ENCODE data around the gene MCM7.
"Not testable (repeated sequence)": the region's sequence is repeated elsewhere in the genome, so short reads cannot be mapped to it uniquely, and the experiment has no call there.

The MCM7 gene

DNA sequence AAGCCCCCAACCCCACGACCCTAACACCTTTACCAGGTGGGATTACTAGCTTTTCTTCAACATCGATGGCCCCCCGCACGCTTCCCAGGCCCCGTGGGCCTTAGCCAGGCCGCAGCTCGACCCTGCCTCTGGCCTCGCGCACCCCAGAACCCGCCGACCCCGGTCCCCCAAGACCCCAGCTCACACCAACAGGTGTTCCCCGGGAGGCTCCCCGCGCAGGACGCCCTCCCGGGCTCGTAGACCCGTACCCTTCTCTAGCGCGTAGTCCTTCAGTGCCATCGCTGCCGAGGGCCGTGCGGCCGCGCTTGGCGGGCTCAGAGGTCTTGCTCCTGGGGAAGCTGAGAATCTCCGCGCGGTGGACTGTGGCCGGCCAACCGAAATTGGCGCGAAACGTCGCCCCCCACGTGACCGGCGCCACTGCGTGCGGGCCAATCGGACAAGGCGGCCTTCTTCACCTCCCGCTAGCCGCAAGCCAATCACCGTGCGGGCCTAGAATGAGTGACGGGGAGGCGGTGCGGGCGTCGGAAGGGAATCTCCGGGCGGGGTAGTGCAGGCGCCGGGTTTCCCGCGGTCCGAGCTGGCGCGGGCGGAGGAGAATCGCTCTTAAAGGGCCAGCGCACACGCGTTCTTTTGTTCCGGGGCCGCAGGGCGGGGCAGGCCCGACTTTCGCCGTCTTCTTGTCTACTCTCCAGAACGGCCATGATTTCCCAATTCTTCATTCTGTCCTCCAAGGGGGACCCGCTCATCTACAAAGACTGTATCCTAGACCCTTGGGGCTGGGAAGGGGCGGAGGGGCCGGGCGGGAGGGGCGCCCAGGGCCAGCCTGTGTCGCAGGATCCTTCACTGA, at the start of gene MCM7, which contains the start of gene AP4M1:
MCM7 (minus strand) TSS at position 382 of the 847 bp plus-strand sequence; CDS start at position 279, 103 bp downstream.
AP4M1 (plus strand) TSS at position 628 of the 847 bp plus-strand sequence; CDS start at position 700, 72 bp downstream.
- peak; percentile 99 for DNase-seq (ENCODE audit: low spot score)

DNA sequence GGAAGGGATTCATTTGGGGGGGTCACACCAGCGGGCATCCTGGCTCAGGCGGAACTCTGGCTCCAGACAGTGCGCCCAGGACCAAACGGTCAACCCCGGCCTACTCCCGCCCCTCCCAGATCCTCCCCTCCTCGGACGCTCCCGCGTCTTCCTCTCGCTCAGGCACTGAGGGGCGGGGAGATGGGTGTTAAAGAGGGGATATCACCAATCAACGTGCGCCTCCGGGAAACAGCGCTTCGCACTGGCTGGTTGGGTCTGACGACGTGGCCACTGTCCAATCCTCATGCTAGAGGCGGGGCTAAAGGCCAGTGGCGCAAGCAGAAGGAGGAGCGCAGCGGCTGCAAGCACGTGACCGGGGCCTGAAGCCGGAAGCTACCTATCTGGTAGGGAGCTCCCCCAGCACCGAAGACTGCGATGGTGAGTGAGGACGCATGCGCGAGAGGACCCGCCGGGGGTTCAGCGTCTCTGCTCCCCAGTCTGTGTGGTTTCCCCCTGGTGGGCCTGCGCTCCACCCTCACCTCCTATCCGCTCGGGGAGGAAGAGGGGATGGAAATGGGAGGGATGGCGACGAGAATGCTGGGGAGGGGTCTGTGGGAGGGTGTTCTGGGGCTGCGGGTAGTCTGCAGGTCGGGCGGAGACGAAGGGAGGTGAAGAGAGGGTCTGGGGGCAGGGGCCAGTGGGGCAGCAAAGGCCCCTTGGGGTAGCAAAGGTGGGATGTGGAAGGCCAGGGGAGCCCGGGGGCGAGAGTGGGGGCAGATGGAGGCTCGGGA, 47.5 kb upstream of the MCM7 start, which contains the start of gene LAMTOR4:
LAMTOR4 (plus strand) TSS at position 360 of the 770 bp plus-strand sequence; CDS start at position 415, 55 bp downstream.
- DNase-seq (ENCODE audit: low spot score), result peak; percentile 100

- DNase-seq (ENCODE audit: low spot score), result no peak
These were observed 47.0 kb upstream of the MCM7 start for GRCh38 chr7:100148225-100148558.

DNA sequence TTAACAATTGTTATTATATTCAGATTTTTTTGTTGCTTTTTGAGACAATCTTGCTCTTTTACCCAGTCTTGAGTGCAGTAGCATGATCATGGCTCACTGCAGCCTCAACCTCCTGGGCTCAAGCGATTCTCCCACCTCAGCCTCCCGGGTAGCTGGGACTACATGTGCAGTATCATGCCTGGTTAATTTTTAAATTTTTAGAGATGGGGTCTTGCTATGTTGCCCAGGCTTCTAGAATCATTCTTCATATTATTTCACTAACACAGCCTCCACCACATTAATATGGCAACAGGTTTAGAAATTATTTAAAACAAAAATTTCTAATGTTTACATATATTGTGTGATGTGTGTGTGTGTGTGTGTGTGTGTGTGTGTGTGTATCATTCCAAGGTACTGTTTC, 46.1 kb upstream of the MCM7 start:
- DNase-seq (ENCODE audit: low spot score), result no peak

DNA sequence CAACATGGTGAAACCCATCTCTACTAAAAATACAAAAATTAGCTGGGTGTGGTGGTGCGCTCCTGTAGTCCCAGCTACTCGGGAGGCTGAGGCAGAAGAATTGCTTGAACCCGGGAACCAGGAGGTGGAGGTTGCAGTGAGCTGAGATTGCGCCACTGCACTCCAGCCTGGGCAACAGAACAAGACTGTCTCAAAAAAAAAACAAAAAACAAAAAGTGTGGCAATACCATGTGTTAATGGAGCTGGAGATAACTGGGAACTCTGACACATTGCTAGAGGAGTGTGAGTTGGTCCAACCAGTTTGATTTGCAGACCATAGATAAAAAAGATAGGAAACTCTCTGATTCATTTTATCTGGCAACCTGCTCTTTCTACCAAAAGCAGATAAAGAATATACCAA, 45.2 kb upstream of the MCM7 start:
- not testable (repeated sequence) for DNase-seq (ENCODE audit: low spot score)

- DNase-seq (ENCODE audit: low spot score), result no peak
These were observed 41.3 kb upstream of the MCM7 start for GRCh38 chr7:100142461-100142860.

DNA sequence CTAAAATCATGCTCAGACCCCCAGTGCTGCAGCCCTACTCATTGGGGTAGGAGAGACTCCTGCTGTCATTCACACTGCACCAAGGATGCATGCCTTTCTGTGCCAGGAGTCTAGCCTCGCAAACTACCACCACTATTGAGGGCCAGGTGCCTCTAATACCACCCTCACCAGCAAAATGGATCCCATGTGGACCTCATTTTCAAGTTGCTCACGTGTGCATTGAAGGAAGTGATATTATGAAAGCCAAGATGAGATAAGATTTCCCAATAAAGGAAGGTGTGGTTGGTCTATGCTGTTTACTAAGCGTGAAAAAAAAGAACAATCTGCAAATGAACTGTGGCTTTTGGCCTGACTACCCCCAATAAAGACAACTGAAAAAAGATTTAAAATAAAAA, 40.4 kb upstream of the MCM7 start:
- no peak for DNase-seq (ENCODE audit: low spot score)

- no peak for DNase-seq (ENCODE audit: low spot score)
These were observed 36.9 kb upstream of the MCM7 start for GRCh38 chr7:100137851-100138760.

DNA sequence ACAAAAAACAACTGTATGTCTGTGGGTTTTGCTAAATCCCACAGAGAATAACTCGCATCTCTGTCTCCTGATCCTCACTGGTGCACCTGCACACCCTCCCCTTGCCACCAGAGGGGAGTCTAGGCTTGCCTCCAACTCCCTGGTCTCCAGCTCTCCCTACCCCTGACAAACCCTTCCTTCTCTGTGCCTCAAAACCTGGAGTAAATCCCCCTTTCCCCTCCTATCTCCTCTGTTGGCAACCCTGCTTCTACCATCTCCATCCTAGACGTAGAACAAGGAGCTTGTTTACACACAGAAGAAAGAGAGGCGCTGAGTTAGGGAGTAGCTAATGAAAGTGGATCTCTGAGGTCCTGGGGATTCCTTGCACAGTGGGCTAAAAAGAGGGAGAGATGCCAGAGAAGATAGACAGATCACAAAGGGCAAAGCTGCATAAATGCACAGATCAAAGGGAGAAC, 31.5 kb upstream of the MCM7 start:
- DNase-seq (ENCODE audit: low spot score), result peak; percentile 80

DNA sequence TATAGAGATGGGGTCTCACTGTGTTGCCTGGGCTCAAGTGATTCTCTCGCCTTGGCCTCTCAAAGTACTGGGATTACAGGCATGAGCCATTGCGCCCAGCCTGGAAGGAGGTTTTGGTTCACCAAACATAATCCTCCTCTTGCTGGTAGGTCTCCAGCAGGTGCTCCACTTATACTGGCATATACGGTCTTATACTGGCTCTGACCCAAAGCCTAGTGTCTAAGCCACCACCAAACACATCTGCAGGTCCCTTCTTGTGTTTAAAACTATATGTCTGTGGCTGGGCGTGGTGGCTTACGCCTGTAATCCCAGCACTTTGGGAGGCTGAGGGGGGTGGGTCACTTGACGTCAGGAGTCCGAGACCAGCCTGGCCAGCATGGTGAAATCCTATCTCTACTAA, 30.9 kb upstream of the MCM7 start:
- no peak for DNase-seq (ENCODE audit: low spot score)

DNA sequence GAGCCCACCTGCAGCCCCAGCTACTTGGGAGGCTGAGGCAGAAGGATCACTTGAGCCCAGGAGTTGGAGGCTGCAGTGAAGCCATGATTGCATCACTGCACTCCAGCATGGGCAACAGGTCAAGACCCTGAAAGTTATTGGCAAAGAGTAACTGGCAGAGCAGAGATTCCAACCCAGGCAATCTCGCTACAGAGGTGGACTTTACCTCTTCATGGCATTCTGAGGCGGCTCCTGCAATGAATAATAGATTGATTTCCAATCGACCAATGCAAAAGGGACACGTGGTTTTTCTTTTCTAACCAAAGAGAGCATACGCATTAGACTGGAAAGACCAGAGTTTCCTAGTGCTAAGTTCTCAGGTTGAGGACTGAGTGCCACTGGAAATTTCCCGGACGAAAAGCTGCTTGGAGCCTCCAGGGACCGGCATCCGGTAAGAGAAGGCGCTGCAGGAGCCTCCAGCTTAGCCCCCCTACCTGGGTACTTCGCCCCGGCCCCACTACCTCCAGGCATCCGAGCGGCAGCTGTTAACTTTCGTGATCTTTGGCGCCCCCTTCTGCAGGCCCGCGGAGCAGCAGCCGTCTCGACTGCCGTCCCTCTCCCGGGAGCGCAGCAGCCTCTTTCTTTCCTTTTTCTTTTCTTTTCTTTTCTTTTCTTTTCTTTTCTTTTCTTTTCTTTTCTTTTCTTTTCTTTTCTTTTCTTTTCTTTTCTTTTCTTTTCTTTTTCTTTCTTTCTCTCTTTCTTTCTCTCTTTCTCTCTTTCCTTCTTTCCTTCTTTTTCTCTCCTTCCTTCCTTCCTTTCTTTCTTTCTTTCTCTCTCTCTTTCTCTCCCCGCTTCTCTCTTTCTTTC, 29.6 kb upstream of the MCM7 start:
- peak; percentile 77 for DNase-seq (ENCODE audit: low spot score)

DNA sequence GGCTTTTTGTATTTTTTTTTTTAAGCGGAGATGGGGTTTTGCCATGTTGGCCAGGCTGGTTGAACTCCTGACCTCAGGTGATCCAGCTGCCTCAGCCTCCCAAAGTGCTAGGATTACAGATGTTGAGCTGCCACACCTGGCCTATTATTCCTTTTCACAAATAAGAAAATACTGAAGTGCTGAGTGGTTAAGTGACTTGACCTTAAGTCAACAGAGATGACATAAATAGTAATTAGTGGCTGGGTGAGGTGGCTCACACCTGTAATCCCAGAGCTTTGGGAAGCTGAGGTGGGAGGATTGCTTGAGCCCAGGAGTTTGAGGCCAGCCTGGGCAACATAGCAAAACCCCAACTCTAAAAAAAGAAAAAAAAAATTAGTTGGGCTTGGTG, 29.0 kb upstream of the MCM7 start:
- DNase-seq (ENCODE audit: low spot score), result not testable (repeated sequence)

GRCh38 chr7:100128637-100128963, 27.4 kb upstream of the MCM7 start:
- no peak for DNase-seq (ENCODE audit: low spot score)

GRCh38 chr7:100127866-100128636, 26.9 kb upstream of the MCM7 start:
- peak; percentile 20 for DNase-seq (ENCODE audit: low spot score)

DNA sequence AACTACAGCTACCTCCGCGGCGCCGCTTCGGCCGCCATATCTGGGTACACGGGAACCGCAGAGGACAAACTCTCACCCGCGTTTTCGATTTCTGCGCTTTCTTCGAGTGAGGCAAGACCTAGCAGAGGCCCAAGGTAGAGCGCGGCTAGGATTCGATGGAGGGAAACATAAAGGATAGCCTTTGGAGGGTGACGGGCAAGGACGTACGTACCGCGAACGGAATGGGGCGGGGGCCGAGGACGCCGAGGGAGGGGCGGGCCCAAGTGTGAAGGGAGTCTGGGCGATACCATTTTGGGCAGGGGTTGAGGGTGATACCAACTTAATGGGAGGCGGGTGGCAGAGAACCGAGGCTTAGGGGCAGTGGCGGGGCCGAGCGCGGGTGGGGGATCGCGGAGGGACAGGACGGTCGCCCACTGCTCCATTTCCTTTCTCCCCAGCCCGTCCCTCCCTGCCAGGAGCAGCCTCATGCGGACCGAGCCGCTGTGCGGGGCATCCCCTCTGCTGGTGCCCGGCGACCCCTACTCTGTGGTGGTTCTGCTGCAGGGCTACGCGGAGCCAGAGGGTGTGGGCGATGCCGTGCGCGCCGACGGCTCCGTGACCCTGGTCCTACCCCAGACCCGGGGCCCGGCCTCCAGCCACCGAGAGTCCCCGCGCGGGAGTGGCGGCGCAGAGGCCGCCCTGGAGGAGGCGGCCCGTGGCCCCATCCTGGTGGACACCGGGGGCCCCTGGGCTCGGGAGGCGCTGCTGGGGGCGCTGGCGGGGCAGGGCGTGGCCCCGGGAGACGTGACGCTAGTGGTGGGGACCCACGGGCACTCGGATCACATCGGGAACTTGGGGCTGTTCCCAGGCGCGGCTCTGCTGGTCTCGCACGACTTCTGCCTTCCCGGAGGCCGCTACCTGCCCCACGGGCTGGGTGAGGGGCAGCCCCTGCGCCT, 26.0 kb upstream of the MCM7 start, which contains the start of gene MBLAC1:
MBLAC1 (plus strand) TSS at position 37 of the 935 bp plus-strand sequence; CDS start at position 466, 429 bp downstream.
- peak; percentile 96 for DNase-seq (ENCODE audit: low spot score)

- no peak for DNase-seq (ENCODE audit: low spot score)
These were observed 25.2 kb upstream of the MCM7 start for GRCh38 chr7:100126239-100126930.

DNA sequence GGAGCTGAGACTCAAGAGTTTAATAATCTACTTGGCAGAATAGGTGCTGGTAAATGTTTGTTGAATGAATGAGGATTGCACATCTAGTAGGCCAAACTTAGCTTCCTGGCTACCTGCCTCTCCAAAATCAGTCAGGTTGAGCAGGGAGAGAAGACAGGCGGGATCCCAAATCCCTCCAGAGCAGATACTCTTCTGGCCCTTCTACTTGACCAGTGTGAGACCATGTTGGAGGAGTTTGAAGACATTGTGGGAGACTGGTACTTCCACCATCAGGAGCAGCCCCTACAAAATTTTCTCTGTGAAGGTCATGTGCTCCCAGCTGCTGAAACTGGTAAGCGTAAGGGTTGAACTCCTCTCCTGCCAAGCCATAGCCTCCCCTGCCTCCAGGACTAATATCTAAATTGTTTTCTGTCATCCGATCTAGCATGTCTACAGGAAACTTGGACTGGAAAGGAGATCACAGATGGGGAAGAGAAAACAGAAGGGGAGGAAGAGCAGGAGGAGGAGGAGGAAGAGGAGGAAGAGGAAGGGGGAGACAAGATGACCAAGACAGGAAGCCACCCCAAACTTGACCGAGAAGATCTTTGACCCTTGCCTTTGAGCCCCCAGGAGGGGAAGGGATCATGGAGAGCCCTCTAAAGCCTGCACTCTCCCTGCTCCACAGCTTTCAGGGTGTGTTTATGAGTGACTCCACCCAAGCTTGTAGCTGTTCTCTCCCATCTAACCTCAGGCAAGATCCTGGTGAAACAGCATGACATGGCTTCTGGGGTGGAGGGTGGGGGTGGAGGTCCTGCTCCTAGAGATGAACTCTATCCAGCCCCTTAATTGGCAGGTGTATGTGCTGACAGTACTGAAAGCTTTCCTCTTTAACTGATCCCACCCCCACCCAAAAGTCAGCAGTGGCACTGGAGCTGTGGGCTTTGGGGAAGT, 23.4 kb upstream of the MCM7 start:
- no peak for DNase-seq (ENCODE audit: low spot score)
